ENCODE data around the gene IMPA2. TPM values are rescaled to one million over a fixed set of nuclear protein-coding genes. Genes with fewer than 3 reads are reported as not detected.

Gene IMPA2
- total RNA-seq, 1 experiment from 2014 or later = 12.8 TPM

- Mint-ChIP-seq H3K9me3 (ENCODE audit: unreplicated experiment) (no peaks in the 10 kb centered on the region), H3K27ac (ENCODE audit: low read depth, unreplicated experiment) (no peak overlapping the region), H3K36me3 (ENCODE audit: insufficient read depth, unreplicated experiment) (peaks cover 32% of the 10 kb centered on the region), H3K27me3 (ENCODE audit: insufficient read depth, unreplicated experiment) (no peaks in the 10 kb centered on the region), H3K4me1 (ENCODE audit: insufficient read depth, unreplicated experiment) (no peaks in the 10 kb centered on the region), H3K4me3 (ENCODE audit: unreplicated experiment) (no peak overlapping the region)
- DNase-seq (ENCODE audit: unreplicated experiment) = no peak
- no TSS peak for BruUV-seq (replicated peaks)
- POLR2A ChIA-PET = interaction anchor here (2.9 to 3.1 kb wide), 2 partner anchors 8 to 23 kb away, joined by 13 to 19 read pairs; partner anchors contain the start of gene IMPA2
- intact Hi-C loops (cut with micrococcal nuclease) = no loop called here
- TF ChIP-seq CTCF (IDR thresholded peaks at IDR 0.05; ENCODE audit: unreplicated experiment) = no peak
- CTCF ChIA-PET = interaction anchor here (0.5 to 3.6 kb wide), 6 partner anchors 9 to 484 kb away, joined by 3 to 34 read pairs (median 3); no protein-coding TSS in a partner anchor
These were observed 22.6 kb downstream of the IMPA2 start for GRCh38 chr18:12003894-12004293.

GRCh38 chr18:12005538-12006487 is 24.5 kb downstream of the IMPA2 start:
- Mint-ChIP-seq H3K36me3 (ENCODE audit: insufficient read depth, unreplicated experiment) (peaks cover 30% of the 10 kb centered on the region), H3K27ac (ENCODE audit: low read depth, unreplicated experiment) (peak overlapping the region; percentile 43), H3K4me3 (ENCODE audit: unreplicated experiment) (no peak overlapping the region), H3K4me1 (ENCODE audit: insufficient read depth, unreplicated experiment) (no peaks in the 10 kb centered on the region), H3K27me3 (ENCODE audit: insufficient read depth, unreplicated experiment) (no peaks in the 10 kb centered on the region), H3K9me3 (ENCODE audit: unreplicated experiment) (no peaks in the 10 kb centered on the region)
- TF ChIP-seq CTCF (IDR thresholded peaks at IDR 0.05; ENCODE audit: unreplicated experiment) = no peak
- intact Hi-C loops (cut with micrococcal nuclease) = no loop called here
- ChIA-PET POLR2A (interaction anchor here (0.7 to 3.1 kb wide), 9 partner anchors 9 to 300 kb away, joined by 3 to 19 read pairs (median 4); partner anchors contain the start of gene IMPA2), CTCF (interaction anchor here (0.5 to 3.6 kb wide), 5 partner anchors 11 to 857 kb away, joined by 3 to 34 read pairs (median 5); no protein-coding TSS in a partner anchor)
- no TSS peak for BruUV-seq (replicated peaks)
- peak; percentile 49 for DNase-seq (ENCODE audit: unreplicated experiment)

GRCh38 chr18:12006488-12006840 is 25.2 kb downstream of the IMPA2 start:
- no TSS peak for BruUV-seq (replicated peaks)
- no peaks in the 10 kb centered on the region for H3K4me1 Mint-ChIP-seq (ENCODE audit: insufficient read depth, unreplicated experiment)
- intact Hi-C loops (cut with micrococcal nuclease) = no loop called here
- peaks cover 24% of the 10 kb centered on the region for H3K36me3 Mint-ChIP-seq (ENCODE audit: insufficient read depth, unreplicated experiment)
- H3K4me3 Mint-ChIP-seq (ENCODE audit: unreplicated experiment) = no peak overlapping the region
- ChIA-PET CTCF (interaction anchor here (0.5 to 3.6 kb wide), 3 partner anchors 12 to 857 kb away, joined by 4 to 34 read pairs (median 17); no protein-coding TSS in a partner anchor), POLR2A (interaction anchor here (1.0 to 3.1 kb wide), 6 partner anchors 8 to 156 kb away, joined by 3 to 19 read pairs (median 8); partner anchors contain the start of gene IMPA2)
- DNase-seq (ENCODE audit: unreplicated experiment) = no peak
- H3K9me3 Mint-ChIP-seq (ENCODE audit: unreplicated experiment) = no peaks in the 10 kb centered on the region
- no peaks in the 10 kb centered on the region for H3K27me3 Mint-ChIP-seq (ENCODE audit: insufficient read depth, unreplicated experiment)
- TF ChIP-seq CTCF (IDR thresholded peaks at IDR 0.05; ENCODE audit: unreplicated experiment) = no peak
- H3K27ac Mint-ChIP-seq (ENCODE audit: low read depth, unreplicated experiment) = no peak overlapping the region

- Mint-ChIP-seq H3K27me3 (ENCODE audit: insufficient read depth, unreplicated experiment) (no peaks in the 10 kb centered on the region), H3K36me3 (ENCODE audit: insufficient read depth, unreplicated experiment) (peaks cover 20% of the 10 kb centered on the region), H3K4me3 (ENCODE audit: unreplicated experiment) (no peak overlapping the region), H3K4me1 (ENCODE audit: insufficient read depth, unreplicated experiment) (no peaks in the 10 kb centered on the region), H3K9me3 (ENCODE audit: unreplicated experiment) (no peaks in the 10 kb centered on the region), H3K27ac (ENCODE audit: low read depth, unreplicated experiment) (no peak overlapping the region)
- POLR2A ChIA-PET = interaction anchor here (3.1 kb wide), 1 partner anchor 26 kb away, joined by 13 read pairs; the partner anchor contains the start of gene IMPA2
- intact Hi-C loops (cut with micrococcal nuclease) = no loop called here
- CTCF ChIA-PET = no interaction called here
- no peak for TF ChIP-seq CTCF (IDR thresholded peaks at IDR 0.05; ENCODE audit: unreplicated experiment)
- BruUV-seq (replicated peaks) = no TSS peak
- DNase-seq (ENCODE audit: unreplicated experiment) = no peak
These were observed 25.8 kb downstream of the IMPA2 start for GRCh38 chr18:12007063-12007462.
